Brain microvascular endothelial cell (primary cell): Measurements from ENCODE around the gene PTPRN2.
"Not testable (repeated sequence)": the region's sequence is repeated elsewhere in the genome, so short reads cannot be mapped to it uniquely, and the experiment has no call there.

Experiments
- DNase-seq: peaks from one replicate; pipeline ENCODE4 v3.0.0-alpha.2; 2020
- H3K27ac ChIP-seq: fragments of 250-450 bp; sonication (Bioruptor Pico); 2 replicates; pipeline ENCODE4 v1.5.1; 2020; ENCODE audit warnings: mild to moderate bottlenecking, moderate library complexity
- H3K27me3 ChIP-seq: fragments of 250-450 bp; sonication (Bioruptor Pico); replicated peaks from 2 replicates; pipeline ENCODE4 v1.5.1; 2020; ENCODE audit warnings: mild to moderate bottlenecking
- H3K36me3 ChIP-seq: fragments of 250-450 bp; sonication (Bioruptor Pico); replicated peaks from 2 replicates; pipeline ENCODE4 v1.5.1; 2020; ENCODE audit warnings: mild to moderate bottlenecking
- H3K4me3 ChIP-seq: 2 replicates; pipeline ENCODE4 v1.5.1; 2011; ENCODE audit warnings: low read depth, mild to moderate bottlenecking, control low read depth, low read length, moderate library complexity
- CTCF ChIP-seq: IDR thresholded peaks from 2 replicates; pipeline ENCODE4 v1.5.1; 2011; ENCODE audit warnings: low read depth, mild to moderate bottlenecking, moderate library complexity, low read length, control low read depth, inconsistent platforms; ENCODE audit errors: missing control alignments
- in situ Hi-C: cut with HindIII; loops from 2 replicates; pipeline ENCODE4 v1.10.0; 2017; ENCODE audit warnings: low sequenced_read_pairs, low pct_ligation_motif_present

Gene PTPRN2

GRCh38 chr7:157566631-157567006 is 1021.0 kb downstream of the PTPRN2 start:
- Histone ChIP-seq H3K36me3 (no peaks in the 10 kb centered on the region), H3K27me3 (no peaks in the 10 kb centered on the region), H3K27ac (no peak overlapping the region), H3K4me3 (no peak overlapping the region)
- DNase-seq: no peak
- no peak for TF ChIP-seq CTCF
- in situ Hi-C loops: no loop called here

- H3K27ac ChIP-seq: peak overlapping the region; percentile 78
- TF ChIP-seq CTCF: no peak
- no peak for DNase-seq
- no peaks in the 10 kb centered on the region for H3K36me3 ChIP-seq
- H3K27me3 ChIP-seq: no peaks in the 10 kb centered on the region
- H3K4me3 ChIP-seq: no peak overlapping the region
- in situ Hi-C loops: no loop called here
Measured at GRCh38 chr7:157565981-157566630, 1021.5 kb downstream of the PTPRN2 start.

GRCh38 chr7:157565201-157565626 is 1022.4 kb downstream of the PTPRN2 start:
- Histone ChIP-seq H3K27ac (peak overlapping the region; percentile 78), H3K27me3 (no peaks in the 10 kb centered on the region), H3K4me3 (peak overlapping the region; percentile 9), H3K36me3 (no peaks in the 10 kb centered on the region)
- no peak for TF ChIP-seq CTCF
- in situ Hi-C loops: no loop called here
- no peak for DNase-seq

- no peaks in the 10 kb centered on the region for H3K36me3 ChIP-seq
- no peak for TF ChIP-seq CTCF
- H3K4me3 ChIP-seq: peak overlapping the region; percentile 9
- H3K27ac ChIP-seq: peak overlapping the region; percentile 78
- no peaks in the 10 kb centered on the region for H3K27me3 ChIP-seq
- peak; percentile 98 for DNase-seq
- in situ Hi-C loops: no loop called here
Measured at GRCh38 chr7:157564517-157565177, 1023.0 kb downstream of the PTPRN2 start.

GRCh38 chr7:157563467-157564135 is 1024.0 kb downstream of the PTPRN2 start:
- H3K27me3 ChIP-seq, in situ Hi-C loops, H3K36me3 ChIP-seq, H3K4me3 ChIP-seq, DNase-seq: not testable (repeated sequence)
- H3K27ac ChIP-seq: peak overlapping the region; percentile 78

- H3K27ac ChIP-seq, DNase-seq, H3K27me3 ChIP-seq, in situ Hi-C loops, H3K36me3 ChIP-seq, H3K4me3 ChIP-seq: not testable (repeated sequence)
Measured at GRCh38 chr7:157562522-157563398, 1024.9 kb downstream of the PTPRN2 start.
